ENCODE measurements around the gene LRP1. TPM values are rescaled to one million over a fixed set of nuclear protein-coding genes. Genes with fewer than 3 reads are reported as not detected.

The LRP1 gene
- total RNA-seq, 2 donors from 2014 or later, result 117 to 119 TPM

GRCh38 chr12:57195611-57196371 lies 67.5 kb downstream of the LRP1 start:
- ATAC-seq (no peak), DNase-seq (no peak)
- intact Hi-C loops (cut with DNase I, micrococcal nuclease), result no loop called here

GRCh38 chr12:57196439-57196838 lies 68.2 kb downstream of the LRP1 start:
- DNase-seq (no peak), ATAC-seq (no peak)
- intact Hi-C loops (cut with DNase I, micrococcal nuclease), result no loop called here

DNA sequence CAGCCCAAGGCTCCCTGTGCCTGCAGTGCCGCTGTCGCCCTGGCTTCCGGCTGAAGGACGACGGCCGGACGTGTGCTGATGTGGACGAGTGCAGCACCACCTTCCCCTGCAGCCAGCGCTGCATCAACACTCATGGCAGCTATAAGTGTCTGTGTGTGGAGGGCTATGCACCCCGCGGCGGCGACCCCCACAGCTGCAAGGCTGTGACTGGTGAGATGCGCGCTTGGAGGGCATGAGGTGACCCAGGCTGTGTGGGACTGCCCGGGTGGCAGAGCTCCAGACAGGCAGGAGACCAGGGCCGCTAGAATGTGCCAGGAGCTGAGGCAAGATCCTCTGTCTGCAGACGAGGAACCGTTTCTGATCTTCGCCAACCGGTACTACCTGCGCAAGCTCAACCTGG lies 68.7 kb downstream of the LRP1 start:
- ATAC-seq, result no peak
- intact Hi-C loops (cut with DNase I, micrococcal nuclease), result no loop called here
- no peak for DNase-seq

DNA sequence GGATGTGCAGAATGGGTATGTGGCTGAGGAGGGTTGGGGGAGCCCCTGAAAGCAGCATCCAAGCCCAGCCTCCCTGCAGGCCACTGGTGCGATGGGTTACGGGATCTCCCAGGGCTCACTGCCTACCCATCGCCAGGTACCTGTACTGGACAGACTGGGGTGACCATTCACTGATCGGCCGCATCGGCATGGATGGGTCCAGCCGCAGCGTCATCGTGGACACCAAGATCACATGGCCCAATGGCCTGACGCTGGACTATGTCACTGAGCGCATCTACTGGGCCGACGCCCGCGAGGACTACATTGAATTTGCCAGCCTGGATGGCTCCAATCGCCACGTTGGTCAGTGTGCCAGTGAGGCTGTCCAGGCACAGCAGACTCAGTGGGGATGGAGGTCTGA lies 70.0 kb downstream of the LRP1 start:
- DNase-seq (no peak), ATAC-seq (no peak)
- intact Hi-C loops (cut with DNase I, micrococcal nuclease), result no loop called here

DNA sequence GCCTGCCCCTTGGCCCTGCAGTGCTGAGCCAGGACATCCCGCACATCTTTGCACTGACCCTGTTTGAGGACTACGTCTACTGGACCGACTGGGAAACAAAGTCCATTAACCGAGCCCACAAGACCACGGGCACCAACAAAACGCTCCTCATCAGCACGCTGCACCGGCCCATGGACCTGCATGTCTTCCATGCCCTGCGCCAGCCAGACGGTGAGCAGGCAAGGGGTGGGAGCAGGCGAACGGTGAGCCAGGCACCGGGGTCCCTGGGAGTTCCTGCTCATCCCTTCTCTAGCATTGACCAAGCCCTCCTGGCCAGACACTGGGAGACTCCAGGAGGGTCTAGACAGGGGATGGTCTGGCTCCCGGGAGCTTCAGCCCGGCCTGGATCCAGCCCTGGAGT lies 70.9 kb downstream of the LRP1 start:
- ATAC-seq (no peak), DNase-seq (no peak)
- intact Hi-C loops (cut with DNase I, micrococcal nuclease), result no loop called here

DNA sequence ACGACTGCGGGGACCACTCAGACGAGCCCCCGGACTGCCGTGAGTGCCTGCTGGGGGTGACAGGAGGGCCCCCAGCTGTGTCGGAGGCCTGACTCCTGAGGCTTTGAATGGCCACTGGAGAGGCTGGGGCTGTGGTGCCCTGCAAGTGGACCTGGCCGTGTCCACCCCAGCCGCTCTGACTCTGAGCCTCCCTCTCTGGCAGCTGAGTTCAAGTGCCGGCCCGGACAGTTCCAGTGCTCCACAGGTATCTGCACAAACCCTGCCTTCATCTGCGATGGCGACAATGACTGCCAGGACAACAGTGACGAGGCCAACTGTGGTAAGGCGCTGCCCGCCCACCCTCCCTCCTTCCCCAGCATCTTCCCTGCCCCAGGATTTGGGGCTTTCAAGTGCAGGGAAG lies 72.2 kb downstream of the LRP1 start:
- intact Hi-C loops (cut with DNase I, micrococcal nuclease), result no loop called here
- no peak for ATAC-seq
- DNase-seq, result no peak

DNA sequence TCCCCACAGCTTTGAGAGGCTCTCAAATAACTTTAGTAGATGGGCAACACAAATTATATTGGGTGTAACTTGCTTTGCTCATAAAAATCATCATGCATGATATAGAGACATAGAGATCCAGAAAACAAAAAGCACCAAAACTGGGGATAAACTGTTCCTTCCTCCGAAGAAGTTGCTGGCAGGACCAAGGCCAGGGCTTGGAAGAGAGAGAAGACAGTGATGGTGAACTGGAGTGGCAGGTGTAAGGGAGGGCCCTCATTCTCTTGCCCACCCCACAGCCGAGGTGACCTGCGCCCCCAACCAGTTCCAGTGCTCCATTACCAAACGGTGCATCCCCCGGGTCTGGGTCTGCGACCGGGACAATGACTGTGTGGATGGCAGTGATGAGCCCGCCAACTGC lies 72.9 kb downstream of the LRP1 start:
- DNase-seq (no peak), ATAC-seq (no peak)
- intact Hi-C loops (cut with DNase I, micrococcal nuclease), result no loop called here

DNA sequence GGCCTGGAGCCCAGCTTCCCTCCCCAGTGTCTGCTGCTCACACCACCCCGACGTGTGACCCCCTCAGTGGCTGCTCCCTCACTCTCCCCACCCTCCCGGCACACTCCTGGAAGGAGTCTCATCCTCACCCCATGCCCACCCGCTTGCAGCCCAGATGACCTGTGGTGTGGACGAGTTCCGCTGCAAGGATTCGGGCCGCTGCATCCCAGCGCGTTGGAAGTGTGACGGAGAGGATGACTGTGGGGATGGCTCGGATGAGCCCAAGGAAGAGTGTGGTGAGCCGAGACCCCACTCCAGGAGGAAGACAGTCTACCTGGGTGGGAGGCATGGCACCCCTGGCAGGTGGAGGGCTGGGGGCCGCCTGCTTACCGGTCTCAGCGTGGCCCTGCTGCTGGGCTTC lies 73.3 kb downstream of the LRP1 start:
- ATAC-seq (no peak), DNase-seq (no peak)
- intact Hi-C loops (cut with DNase I, micrococcal nuclease), result no loop called here

GRCh38 chr12:57202321-57202720 lies 74.0 kb downstream of the LRP1 start:
- intact Hi-C loops (cut with DNase I, micrococcal nuclease), result no loop called here
- DNase-seq (no peak), ATAC-seq (no peak)

DNA sequence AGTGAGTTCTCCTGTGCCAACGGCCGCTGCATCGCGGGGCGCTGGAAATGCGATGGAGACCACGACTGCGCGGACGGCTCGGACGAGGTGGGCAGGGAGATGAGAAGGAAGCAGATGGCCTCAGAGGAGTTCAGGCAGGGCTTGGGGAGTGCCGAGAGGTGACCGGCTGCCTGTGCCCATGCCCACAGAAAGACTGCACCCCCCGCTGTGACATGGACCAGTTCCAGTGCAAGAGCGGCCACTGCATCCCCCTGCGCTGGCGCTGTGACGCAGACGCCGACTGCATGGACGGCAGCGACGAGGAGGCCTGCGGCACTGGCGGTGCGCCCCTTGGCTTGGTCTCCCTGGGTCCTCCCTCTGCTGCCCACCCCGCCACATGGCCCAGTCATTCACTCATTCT lies 74.9 kb downstream of the LRP1 start:
- ATAC-seq (no peak), DNase-seq (no peak)
- intact Hi-C loops (cut with DNase I, micrococcal nuclease), result no loop called here

GRCh38 chr12:57203791-57204190 lies 75.5 kb downstream of the LRP1 start:
- intact Hi-C loops (cut with DNase I, micrococcal nuclease), result no loop called here
- ATAC-seq, result no peak

GRCh38 chr12:57204454-57204853 lies 76.2 kb downstream of the LRP1 start:
- DNase-seq (no peak), ATAC-seq (no peak)
- intact Hi-C loops (cut with DNase I, micrococcal nuclease), result no loop called here

More at GRCh38 chr12:57203791-57204190, 75.5 kb downstream of the LRP1 start:
- DNase-seq, result no peak

GRCh38 chr12:57205186-57205585 lies 76.9 kb downstream of the LRP1 start:
- intact Hi-C loops (cut with DNase I, micrococcal nuclease), result no loop called here
- no peak for DNase-seq

GRCh38 chr12:57205931-57206330 lies 77.6 kb downstream of the LRP1 start:
- ATAC-seq (no peak), DNase-seq (no peak)
- intact Hi-C loops (cut with DNase I, micrococcal nuclease), result no loop called here

More at GRCh38 chr12:57205186-57205585, 76.9 kb downstream of the LRP1 start:
- no peak for ATAC-seq

GRCh38 chr12:57207731-57208630 lies 79.7 kb downstream of the LRP1 start:
- ATAC-seq (no peak), DNase-seq (no peak)
- intact Hi-C loops (cut with DNase I, micrococcal nuclease), result no loop called here

DNA sequence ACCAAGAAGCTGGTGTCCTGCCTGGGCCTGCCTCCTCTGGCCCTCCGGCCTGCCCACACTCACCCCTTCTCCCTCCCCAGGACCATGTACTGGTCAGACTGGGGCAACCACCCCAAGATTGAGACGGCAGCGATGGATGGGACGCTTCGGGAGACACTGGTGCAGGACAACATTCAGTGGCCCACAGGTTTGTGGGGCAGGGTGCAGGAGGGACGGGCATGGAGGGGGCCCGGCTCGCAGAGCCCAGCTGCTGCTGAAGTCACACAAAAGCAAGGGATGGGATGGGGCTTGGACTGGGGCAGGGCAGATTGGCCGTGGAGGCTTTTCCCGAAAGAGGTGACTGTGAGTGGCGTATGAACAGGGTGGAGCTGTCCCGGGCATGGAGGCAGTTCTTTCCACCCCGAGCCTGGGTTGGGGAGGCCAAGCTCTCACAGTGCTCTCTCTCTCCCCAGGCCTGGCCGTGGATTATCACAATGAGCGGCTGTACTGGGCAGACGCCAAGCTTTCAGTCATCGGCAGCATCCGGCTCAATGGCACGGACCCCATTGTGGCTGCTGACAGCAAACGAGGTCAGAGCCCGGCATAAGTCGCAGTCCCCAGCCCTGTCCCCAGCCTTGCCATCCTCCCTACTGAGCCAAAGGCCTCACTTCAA lies 80.5 kb downstream of the LRP1 start:
- ATAC-seq (no peak), DNase-seq (no peak)
- intact Hi-C loops (cut with DNase I, micrococcal nuclease), result no loop called here

- DNase-seq (no peak), ATAC-seq (no peak)
- intact Hi-C loops (cut with DNase I, micrococcal nuclease), result no loop called here
Measured at GRCh38 chr12:57209916-57210315, 81.6 kb downstream of the LRP1 start.

GRCh38 chr12:57210461-57210860 lies 82.2 kb downstream of the LRP1 start:
- no peak for DNase-seq
- ATAC-seq, result no peak
- intact Hi-C loops (cut with DNase I, micrococcal nuclease), result no loop called here

GRCh38 chr12:57210926-57211692 lies 82.8 kb downstream of the LRP1 start:
- intact Hi-C loops (cut with DNase I, micrococcal nuclease), result no loop called here
- DNase-seq, result no peak
- ATAC-seq, result no peak

All from left colon (tissue), 2 donors.